Measurements from ENCODE around the gene MRAS. TPM values are rescaled to one million over a fixed set of nuclear protein-coding genes. Genes with fewer than 3 reads are reported as not detected.

Gene MRAS
- total and polyA plus RNA-seq, 2 of the 8 experiments (the other 6 are each of a cell fraction or from before 2014, with no cell fraction given), result 10.6 to 16.2 TPM

DNA sequence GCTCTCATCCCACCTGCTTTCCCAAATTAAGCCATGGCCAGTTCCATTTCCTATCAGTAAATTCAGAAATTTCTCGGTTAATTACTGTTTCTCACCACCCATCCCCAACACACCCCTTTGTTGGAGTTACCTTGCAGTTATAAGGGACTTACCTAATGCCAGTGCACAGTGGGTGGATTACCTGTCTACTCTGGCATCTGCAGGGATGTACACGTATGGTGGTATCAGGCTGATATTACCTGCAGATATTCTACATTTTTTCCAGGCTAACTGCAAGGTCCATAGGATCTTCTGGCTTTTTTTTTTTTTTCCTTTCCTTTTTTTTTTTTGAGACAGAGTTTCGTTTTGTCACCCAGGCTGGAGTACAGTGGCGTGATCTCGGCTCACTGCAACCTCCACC is 7.9 kb upstream of the MRAS start:
- Histone ChIP-seq H3K36me3 (ENCODE audit: control insufficient read depth in 2 of 4, insufficient read depth in 4 of 4, low read length in 3 of 4) (no peaks in the 10 kb centered on the region), H2AFZ (ENCODE audit: low read length) (no peak overlapping the region), H3K79me1 (ENCODE audit: low read depth, low read length) (no peaks in the 10 kb centered on the region), H3K27ac (ENCODE audit: low read depth, low read length) (no peak overlapping the region), H4K20me1 (replicated peaks in 1 of 2; ENCODE audit: control insufficient read depth in 1 of 2, insufficient read depth in 2 of 2, low read length in 2 of 2) (no peaks in the 10 kb centered on the region), H4K91ac (replicated peaks; ENCODE audit: insufficient read length, low read length) (no peak overlapping the region), H2BK5ac (ENCODE audit: low read depth, low read length) (no peak overlapping the region), H3K56ac (replicated peaks; ENCODE audit: insufficient read length, low read depth, low read length) (no peak overlapping the region), H3K18ac (ENCODE audit: extremely low read depth, low read length) (no peak overlapping the region), H3K79me2 (ENCODE audit: control insufficient read depth in 1 of 2, insufficient read depth in 2 of 2, low read length in 2 of 2) (no peaks in the 10 kb centered on the region), H3K23me2 (ENCODE audit: low read depth, low read length) (no peaks in the 10 kb centered on the region), H3K14ac (ENCODE audit: insufficient read length) (no peak overlapping the region), H3K4me2 (ENCODE audit: insufficient read depth in 1 of 2, low read depth in 2 of 2, low read length in 2 of 2) (no peak overlapping the region), H2BK12ac (ENCODE audit: low read depth, low read length) (no peak overlapping the region), H3K4ac (replicated peaks; ENCODE audit: insufficient read length, low read depth, low read length) (no peak overlapping the region), H2BK20ac (ENCODE audit: low read length) (no peak overlapping the region), H3K4me1 (replicated peaks in 1 of 4; ENCODE audit: control insufficient read depth in 3 of 4, insufficient read depth in 4 of 4, low read length in 3 of 4) (peaks cover 0 to 14% (median 3%) of the 10 kb centered on the region in 4 experiments; a peak in 4 of 7 replicates), H3K23ac (ENCODE audit: insufficient read length) (no peak overlapping the region), H2BK15ac (ENCODE audit: low read length) (no peak overlapping the region), H4K8ac (ENCODE audit: extremely low read depth, insufficient read depth, low read length) (no peak overlapping the region), H4K5ac (ENCODE audit: insufficient read length, low read depth, low read length) (no peak overlapping the region), H3K9me3 (ENCODE audit: insufficient read depth in 2 of 2, low read depth in 1 of 2, low read length in 1 of 2) (no peaks in the 10 kb centered on the region), H3K27me3 (replicated peaks in 1 of 4; ENCODE audit: control insufficient read depth in 3 of 4, extremely low read depth in 1 of 4, insufficient read depth in 3 of 4, low read length in 3 of 4) (peaks cover 0 to 2% (median 0%) of the 10 kb centered on the region in 4 experiments; a peak in 1 of 7 replicates), H2AK5ac (ENCODE audit: low read depth, low read length) (no peak overlapping the region), H3K4me3 (ENCODE audit: extremely low read depth in 1 of 4, insufficient read depth in 2 of 4, low read depth in 3 of 4, low read length in 4 of 4) (no peak overlapping the region), H2BK120ac (replicated peaks; ENCODE audit: low read depth, low read length) (no peak overlapping the region), H3K9ac (replicated peaks in 1 of 4; ENCODE audit: extremely low read depth in 1 of 4, low read depth in 3 of 4, low read length in 3 of 4) (no peak overlapping the region)
- ChIA-PET POLR2A (ENCODE audit: partially characterized antibody) (interaction anchor here (1.4 kb wide), 1 partner anchor 9 kb away, joined by 5 read pairs; no protein-coding TSS in a partner anchor), CTCF (ENCODE audit: partially characterized antibody) (interaction anchor here (0.9 to 2.7 kb wide), 5 partner anchors 9 to 77 kb away, joined by 3 to 10 read pairs (median 4); no protein-coding TSS in a partner anchor)
- FAIRE-seq (no peak), DNase-seq (ENCODE audit: low read depth in 1 of 2, low spot score in 2 of 2) (no peak)
- WGBS, 2 experiments (ENCODE audit: extremely low coverage in 1 of 2, insufficient coverage in 1 of 2, insufficient read length in 1 of 2, insufficient replicate concordance in 2 of 2, low coverage in 1 of 2, low lambda C conversion rate in 2 of 2, missing lambda C conversion rate in 1 of 2), result 91% methylated on average over 4 of the region's 5 CpGs; no CpG with 5 or more reads in 1 of the 2 experiments
- TF ChIP-seq PHF8 (conservative IDR thresholded peaks at IDR 0.05; ENCODE audit: low read depth, low read length) (no peak), GTF2F1 (IDR thresholded peaks at IDR 0.05; ENCODE audit: borderline replicate concordance, low read depth, low read length) (no peak), SP1 (IDR thresholded peaks at IDR 0.05; ENCODE audit: low read depth, low read length) (no peak), CTCF (IDR thresholded peaks at IDR 0.05; ENCODE audit: control extremely low read depth in 1 of 3, insufficient read depth in 1 of 3, low read depth in 1 of 3, low read length in 3 of 3) (no peak), NANOG (IDR thresholded peaks at IDR 0.05; ENCODE audit: insufficient read depth, low read depth, low read length, poor library complexity, severe bottlenecking) (no peak), HDAC2 (IDR thresholded peaks at IDR 0.05; ENCODE audit: borderline replicate concordance in 1 of 2, low read depth in 2 of 2, low read length in 2 of 2) (no peak), MAFK (IDR thresholded peaks at IDR 0.05; ENCODE audit: low read depth, low read length) (no peak), SP2 (IDR thresholded peaks at IDR 0.05; ENCODE audit: low read length) (no peak), MAX (IDR thresholded peaks at IDR 0.05) (no peak)
- TF ChIP-seq, protein P1, sequence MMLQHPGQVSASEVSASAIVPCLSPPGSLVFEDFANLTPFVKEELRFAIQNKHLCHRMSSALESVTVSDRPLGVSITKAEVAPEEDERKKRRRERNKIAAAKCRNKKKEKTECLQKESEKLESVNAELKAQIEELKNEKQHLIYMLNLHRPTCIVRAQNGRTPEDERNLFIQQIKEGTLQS (IDR thresholded peaks at IDR 0.05; ENCODE audit: insufficient read depth, low read depth, low read length), result no peak
